SKM-1 (cell line): ENCODE data around the gene RARB.

ENCODE experiments used
- DNase-seq: peaks from one replicate; lab custom pipeline; 2025; ENCODE audit not compliant: unreplicated experiment; lab: John Stamatoyannopoulos, UW

Gene RARB

DNA sequence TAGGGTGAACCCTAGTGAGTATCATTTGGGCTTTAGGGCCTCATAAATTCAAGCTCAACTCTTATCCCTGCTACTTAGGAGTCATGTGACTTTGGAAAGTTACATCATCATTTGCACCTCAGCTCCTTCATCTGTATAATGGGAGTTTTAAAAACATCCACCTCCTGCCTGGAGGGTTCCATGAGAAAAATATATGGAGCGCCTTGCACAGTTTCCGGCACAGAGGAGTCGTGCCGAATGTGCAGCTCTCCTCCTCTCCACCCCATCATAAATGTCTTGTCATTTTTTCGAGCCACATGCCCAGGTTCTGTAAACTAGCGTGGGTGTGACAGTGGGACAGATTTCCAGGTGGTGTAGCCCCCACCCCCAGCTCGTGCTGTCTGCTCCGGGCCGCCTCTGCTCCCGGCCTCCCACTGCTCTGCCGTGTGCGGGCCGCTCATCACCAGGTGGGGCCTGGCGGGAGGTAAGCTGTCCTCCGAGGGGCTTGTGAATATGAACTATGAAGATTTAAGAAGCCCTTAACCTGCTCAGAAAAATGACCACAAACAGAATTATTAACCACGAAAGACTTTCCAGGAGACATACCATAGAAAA, 146.2 kb downstream of the RARB start:
- no peak for DNase-seq

GRCh38 chr3:25575001-25575400, 146.9 kb downstream of the RARB start:
- no peak for DNase-seq

DNA sequence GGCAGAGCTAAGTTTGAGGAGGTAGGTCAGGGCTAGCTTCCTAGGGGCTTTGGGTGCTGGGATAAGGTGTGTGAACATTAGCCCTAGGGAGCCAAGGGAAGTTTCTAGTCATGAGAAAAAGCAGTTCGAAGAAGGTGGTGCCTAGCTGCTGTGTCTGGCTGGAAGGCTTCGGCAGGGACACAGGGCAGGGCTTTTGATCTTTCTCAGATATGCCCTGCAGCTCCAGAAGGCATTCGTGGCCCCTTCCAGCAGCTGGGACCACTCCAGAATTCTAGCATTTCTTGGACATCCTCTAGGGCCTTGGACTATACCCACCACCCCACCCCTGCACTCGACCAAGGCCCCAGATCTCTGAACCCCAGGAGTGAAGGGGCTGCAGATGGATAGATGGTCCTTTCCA, 148.1 kb downstream of the RARB start:
- no peak for DNase-seq

DNA sequence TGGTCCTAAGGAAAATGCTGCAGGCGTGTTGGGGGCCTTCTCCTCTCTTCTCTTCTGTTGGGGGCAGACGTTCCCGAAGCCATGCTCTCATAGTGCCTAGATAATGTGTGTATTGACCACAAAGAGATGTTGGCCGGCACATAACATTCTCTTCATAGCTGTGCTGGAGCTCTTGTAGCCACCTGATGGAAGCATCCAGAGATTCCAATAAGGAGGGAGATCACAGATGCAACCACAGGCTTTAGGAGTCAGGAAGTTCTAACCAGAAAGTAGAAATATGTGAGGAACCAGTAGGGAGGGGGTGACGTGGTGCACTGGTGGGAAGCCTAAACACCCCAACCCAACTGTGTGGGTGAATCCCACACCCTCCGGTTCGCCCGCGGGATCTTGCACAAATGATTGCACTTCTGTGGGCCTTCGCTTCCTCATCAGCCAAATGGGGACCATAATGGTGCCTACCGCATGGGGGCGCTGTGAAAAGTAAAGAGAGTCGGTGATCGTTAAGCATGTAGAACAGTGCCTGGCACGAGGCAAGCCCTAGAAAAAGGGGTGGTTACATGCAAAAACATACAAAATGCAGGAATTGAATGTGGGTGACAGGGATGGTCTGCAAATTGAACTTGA, 148.9 kb downstream of the RARB start:
- no peak for DNase-seq

GRCh38 chr3:25578059-25578458, 150.0 kb downstream of the RARB start:
- no peak for DNase-seq

- no peak for DNase-seq
These were observed 152.5 kb downstream of the RARB start for GRCh38 chr3:25580534-25580933.

- DNase-seq: no peak
These were observed 153.3 kb downstream of the RARB start for GRCh38 chr3:25581335-25581734.

GRCh38 chr3:25581823-25582222, 153.8 kb downstream of the RARB start:
- DNase-seq: no peak

DNA sequence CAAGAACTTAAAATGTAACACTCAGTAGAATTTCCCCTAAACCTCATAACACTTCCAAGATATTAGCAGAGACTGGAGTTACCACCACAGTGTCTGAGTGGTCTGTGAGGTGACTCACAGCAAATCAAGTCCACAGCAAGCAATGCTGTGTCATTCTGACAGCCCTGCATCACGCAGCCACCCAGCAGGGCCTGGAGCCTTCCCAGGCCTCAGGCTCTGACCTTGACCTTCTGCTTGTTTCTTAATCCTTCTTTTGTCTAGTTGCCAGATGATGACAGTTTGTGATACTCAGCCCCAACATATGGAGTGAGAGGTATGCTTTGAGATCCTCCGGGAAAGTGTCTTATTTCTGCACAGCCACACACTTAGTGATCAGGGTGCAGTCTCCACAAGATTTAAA, 154.2 kb downstream of the RARB start:
- no peak for DNase-seq

DNA sequence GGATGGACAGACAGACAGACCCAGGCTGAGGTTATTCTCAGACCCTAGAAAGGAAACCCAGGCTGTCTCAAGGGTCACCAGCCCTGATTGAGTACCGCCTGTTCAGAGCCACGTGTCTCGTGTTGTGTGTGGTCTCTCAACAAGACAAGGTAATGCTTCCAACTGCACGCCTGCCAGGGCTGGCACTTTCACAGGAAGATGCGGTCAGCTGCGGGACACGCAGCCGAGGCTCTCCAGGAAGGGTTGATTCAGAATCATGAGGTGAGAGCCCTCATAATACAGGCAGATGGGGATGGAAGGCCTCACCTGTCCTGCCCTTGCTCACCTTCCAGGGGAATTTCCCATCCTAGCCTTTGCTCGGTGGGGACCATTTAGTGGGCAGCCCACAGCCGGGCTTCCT, 155.3 kb downstream of the RARB start:
- no peak for DNase-seq

GRCh38 chr3:25584011-25584789, 156.1 kb downstream of the RARB start:
- no peak for DNase-seq

GRCh38 chr3:25585361-25586166, 157.5 kb downstream of the RARB start:
- DNase-seq: no peak

DNA sequence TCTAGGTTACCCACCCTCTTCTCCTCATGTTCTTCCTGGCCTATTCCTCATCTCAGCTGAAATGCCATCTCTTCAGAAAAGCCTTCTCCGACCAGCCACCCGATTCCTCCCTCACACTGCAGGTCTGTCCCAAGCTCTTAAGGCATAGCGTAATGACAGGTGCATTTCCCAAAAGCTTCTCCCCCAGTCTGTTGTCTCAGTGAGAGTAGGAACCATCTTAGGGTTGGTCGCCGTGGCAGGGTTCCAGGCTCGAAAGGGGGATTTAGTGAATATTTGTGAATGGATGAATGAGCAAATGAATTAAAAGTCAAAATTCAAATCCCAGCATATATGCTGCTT, 158.1 kb downstream of the RARB start:
- DNase-seq: no peak

GRCh38 chr3:25586553-25586952, 158.5 kb downstream of the RARB start:
- DNase-seq: no peak

- no peak for DNase-seq
These were observed 159.0 kb downstream of the RARB start for GRCh38 chr3:25587094-25587493.

GRCh38 chr3:25587526-25587925, 159.5 kb downstream of the RARB start:
- no peak for DNase-seq

DNA sequence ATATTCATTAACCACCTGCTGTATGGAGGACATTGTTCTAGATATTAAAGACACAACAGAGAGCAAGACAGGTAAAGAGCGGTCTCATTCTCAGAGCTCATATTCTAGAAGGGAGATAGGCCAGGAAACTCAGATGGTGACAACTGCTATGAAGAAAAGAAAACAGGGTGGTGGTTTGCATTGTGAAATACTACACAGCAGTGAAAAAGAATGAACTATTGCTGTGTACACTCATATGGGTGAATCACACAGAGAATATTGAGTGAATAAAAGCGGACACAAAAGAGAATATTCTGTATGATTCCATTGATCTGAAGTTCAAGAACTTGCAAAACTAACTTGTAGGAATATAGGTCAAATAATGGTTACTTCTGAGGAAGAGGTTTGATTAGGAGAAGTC, 159.9 kb downstream of the RARB start:
- no peak for DNase-seq

DNA sequence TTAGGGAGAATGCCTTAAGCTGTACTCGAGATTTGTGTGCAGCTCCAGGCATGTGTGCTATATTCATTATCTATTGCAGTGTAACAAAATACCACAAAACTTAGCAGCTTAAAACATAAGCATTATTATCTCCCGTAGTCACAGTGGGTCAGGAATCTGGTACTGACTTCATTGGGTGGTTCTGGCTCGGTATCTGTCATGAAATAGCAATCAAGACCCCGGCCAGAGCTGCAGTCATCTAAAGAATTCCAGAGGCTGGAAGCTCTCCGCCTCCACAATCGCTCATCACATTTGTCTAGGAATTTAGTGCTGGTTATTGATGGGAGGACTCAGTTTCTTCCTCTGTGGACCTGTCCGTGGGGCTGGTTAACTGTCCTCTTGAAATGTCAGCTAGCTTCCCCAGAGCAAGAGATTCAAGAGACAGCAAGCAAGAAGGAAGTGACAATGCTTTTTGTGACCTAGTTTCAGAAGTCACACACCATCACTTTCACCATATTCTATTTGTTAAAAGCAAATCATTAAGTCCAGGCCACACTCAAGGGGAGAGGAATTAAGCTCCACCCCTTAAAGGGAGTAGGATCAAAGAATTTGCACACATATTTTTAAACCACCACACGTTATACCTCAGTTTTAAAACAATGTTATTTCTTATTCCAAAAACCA, 160.5 kb downstream of the RARB start:
- DNase-seq: no peak

GRCh38 chr3:25589104-25589782, 161.2 kb downstream of the RARB start:
- no peak for DNase-seq

GRCh38 chr3:25589783-25590258, 161.8 kb downstream of the RARB start:
- DNase-seq: no peak
